ENCODE measurements around the gene KANTR. TPM values are rescaled to one million over a fixed set of nuclear protein-coding genes. Genes with fewer than 3 reads are reported as not detected.

Gene KANTR, protein sequence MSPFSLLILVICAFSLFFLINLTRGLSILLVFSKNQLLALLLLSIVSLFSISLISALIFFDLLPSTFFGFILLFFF
- 91.4 TPM for total RNA-seq

DNA sequence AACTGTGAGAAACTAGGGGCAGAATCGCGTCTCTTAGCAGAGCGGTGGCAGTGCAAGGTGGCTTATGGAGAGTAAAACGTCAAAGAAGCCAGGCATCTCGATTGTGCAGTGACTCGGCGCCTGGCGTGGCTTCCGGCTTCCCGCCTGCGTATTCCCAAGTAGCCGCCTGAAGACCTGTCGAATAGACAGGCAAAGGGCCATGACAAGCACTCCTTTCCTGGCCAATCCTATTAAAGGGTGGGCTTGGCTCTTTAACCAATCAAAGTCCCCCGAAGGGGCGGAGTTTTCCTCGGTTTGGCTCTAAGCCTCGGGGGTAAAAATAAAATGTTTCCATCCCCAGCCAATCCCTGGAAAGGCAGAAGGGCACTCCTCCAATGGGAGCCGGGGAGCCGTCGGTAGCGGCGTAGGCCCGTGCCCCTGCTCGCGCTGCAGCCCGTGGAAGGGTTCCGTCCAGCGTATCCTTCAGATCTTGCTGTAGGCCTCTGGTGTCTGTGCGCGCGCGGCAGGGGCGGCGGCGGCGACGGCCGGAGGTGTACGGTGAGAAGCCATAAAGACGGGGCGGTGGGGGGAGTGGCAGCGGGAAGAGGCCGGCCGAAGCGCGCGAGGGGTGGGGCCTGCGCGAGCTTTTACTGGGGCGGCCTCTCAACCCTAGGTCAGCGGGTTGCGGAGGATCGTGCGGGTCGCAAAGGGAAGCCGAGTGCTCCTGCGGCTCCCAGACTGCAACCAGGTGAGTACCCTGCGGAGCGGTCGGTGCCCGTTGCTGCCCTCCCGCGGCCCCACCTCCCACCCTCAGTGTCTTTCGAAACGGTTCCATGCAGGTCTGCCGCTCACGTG lies at the start of gene KANTR:
Gene KANTR, plus strand, starts transcription at position 395 of the 834 bp plus-strand sequence. CDS start 30,131 bp downstream, outside the sequence.

DNA sequence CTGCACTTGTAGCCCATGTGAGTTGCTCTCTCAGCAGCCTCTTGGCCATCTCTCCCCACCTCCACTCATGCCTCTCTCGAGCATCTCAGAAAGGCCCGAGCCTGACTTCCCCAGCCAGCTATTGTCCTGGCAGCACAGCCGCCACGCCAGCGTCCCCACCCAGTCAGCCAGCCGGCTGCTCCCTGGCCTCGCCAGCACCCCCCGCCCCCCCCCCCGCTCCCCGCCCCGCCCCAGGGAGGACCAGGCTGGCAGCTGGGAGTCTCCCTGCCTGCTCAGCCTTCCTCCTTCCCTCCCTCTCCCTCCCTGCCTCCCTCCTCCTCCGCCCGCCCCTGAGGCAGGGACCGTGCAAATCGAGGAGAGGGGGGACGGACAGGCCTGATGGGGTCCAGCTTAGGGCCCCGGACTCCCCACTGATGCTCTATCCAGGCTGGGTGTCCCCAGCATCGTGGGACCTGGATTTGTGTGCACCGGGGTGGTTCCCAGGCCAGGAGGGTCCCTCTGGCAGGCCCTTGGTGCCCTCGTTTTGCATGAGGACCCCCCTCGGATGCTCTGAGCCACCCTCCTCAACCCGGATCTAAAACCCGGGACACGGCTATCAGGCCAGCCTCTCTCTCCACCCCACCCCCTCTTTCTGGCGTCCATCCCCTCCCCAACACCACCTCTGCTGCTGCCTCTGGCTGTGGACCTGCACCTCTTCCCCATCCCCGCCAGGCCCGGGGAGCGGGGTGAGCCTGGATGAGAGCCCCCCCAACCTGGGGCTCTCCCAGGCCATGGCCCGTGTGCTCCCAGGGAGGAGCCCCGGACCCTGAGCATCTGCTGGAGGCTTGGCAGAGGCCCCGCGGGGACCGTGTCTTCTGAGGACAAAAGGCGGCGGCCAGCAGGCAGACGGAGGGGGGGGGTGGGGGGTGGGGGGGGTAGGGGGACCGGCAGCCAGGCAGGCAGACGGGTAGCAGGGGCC lies 45.5 kb upstream of the KANTR start, which contains the start of gene GPR173:
Gene GPR173, plus strand, starts transcription at position 621 of the 958 bp plus-strand sequence. CDS start 27,833 bp downstream, outside the sequence.

DNA sequence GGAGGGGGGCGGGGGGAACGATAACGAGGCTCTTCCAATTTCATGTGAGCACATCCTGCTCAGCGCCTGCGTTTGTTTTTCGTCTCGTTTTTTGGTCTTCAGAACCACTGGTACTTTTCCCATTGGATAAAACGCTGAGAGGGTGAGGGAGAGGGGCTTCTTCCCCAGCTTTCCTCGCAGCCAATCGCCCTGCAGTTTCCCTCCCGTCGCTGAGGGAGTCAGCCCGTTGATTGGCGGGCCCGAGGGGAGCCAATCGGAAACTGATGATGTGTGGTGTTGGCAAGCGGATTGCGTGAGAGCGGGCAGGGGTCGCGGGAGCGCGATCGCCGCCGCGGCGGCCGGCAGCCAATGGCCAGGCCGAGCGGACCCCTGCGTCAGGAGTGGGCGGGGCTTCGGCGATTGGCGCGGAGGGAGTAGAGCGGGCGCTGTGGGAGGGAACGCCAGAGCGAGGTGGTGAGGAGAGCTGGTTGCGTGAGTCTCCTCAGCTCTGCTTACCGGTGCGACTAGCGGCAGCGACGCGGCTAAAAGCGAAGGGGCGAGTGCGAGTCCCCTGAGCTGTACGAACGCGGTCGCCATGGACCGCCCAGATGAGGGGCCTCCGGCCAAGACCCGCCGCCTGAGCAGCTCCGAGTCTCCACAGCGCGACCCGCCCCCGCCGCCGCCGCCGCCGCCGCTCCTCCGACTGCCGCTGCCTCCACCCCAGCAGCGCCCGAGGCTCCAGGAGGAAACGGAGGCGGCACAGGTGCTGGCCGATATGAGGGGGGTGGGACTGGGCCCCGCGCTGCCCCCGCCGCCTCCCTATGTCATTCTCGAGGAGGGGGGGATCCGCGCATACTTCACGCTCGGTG lies 11.8 kb upstream of the KANTR start, which contains the start of gene TSPYL2:
Gene TSPYL2, plus strand, starts transcription at position 443 of the 848 bp plus-strand sequence. Its CDS starts 132 bp downstream, at position 575.

Small RNA genes lying within 50 kb of the gene (small RNA-seq; reads per million reads assigned to genes)
- gene AL139396.1 (ENCODE audit: low replicate concordance) (not detected), gene AL591212.2 (ENCODE audit: low replicate concordance) (not detected)

Other genes starting within 250 kb of the KANTR start
- gene XAGE3, start 226.1 kb upstream of the KANTR start, total RNA-seq = not detected
- 30.7 TPM for gene FAM156B, start 196.8 kb upstream of the KANTR start, total RNA-seq
- 27.5 TPM for gene FAM156A, start 135.6 kb upstream of the KANTR start, total RNA-seq
- 36.0 TPM for gene GPR173, start 45.4 kb upstream of the KANTR start, total RNA-seq
- gene TSPYL2, start 11.8 kb upstream of the KANTR start, total RNA-seq = 12.5 TPM
- 137 TPM for gene KDM5C, start 131.1 kb downstream of the KANTR start, total RNA-seq
- 18.2 TPM for gene IQSEC2, start 187.4 kb downstream of the KANTR start, total RNA-seq